Cerebellar cortex (tissue), 1 donor: ENCODE measurements around the gene FABP3.
"Not testable (repeated sequence)": the region's sequence is repeated elsewhere in the genome, so short reads cannot be mapped to it uniquely, and the experiment has no call there.

Source experiments
- DNase-seq: peaks from one replicate; pipeline ENCODE4 v3.0.0-alpha.2; 2015; ENCODE audit warnings: low spot score

Gene FABP3

DNA sequence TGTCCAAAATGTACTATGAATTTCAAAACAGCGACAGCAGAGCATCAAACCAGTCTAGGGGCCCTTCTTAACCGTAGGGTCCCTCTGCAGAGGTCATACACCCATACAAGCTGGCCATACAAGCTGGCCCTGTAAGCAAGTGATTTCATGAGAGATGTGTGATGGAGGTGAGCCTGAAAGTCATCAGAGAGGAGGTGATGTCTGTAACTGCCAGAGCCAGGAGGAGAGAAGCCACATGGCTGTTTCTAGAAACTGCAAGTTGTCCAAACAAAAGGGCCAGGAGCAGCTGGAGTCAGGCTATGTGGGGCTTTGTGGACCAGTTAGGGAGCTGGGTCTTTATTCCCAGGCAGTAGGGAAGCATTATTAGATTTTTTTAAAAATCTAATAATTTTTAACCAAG, 25.4 kb upstream of the FABP3 start:
- no peak for DNase-seq

DNA sequence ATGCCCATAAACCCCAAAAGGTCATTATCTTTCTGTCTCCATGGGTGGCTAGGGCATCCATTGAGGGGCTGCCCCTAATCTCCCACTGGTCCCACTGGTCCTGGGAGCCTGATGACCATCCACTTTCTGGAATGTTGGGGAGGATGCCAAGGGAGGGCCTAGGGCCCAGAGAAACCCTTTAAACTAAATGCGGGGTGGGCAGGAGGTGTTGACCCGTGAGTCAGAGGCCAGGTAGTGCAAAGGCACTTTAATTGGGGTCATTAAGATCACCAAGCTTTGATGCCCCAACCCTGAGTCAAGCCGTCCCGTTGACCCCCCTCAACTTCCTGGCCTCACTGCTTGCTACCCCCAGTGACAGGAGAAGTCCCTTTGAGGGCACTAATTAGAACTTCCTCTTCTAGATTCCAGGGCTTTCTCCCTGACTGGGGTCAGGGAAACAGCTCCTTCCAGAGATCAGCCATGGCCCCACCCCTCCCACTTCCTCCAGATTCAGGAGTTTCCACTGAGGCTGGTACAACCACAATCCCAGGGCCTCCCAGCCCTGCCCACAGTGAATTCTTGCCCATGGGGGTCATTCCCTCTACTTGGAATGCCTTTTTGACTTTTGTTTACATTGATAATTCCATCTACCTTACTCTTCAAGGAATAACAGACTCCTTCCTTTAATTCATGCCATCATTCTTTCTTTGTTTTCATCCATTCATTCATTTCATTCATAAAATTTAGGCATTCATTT, 24.7 kb upstream of the FABP3 start:
- no peak for DNase-seq

DNA sequence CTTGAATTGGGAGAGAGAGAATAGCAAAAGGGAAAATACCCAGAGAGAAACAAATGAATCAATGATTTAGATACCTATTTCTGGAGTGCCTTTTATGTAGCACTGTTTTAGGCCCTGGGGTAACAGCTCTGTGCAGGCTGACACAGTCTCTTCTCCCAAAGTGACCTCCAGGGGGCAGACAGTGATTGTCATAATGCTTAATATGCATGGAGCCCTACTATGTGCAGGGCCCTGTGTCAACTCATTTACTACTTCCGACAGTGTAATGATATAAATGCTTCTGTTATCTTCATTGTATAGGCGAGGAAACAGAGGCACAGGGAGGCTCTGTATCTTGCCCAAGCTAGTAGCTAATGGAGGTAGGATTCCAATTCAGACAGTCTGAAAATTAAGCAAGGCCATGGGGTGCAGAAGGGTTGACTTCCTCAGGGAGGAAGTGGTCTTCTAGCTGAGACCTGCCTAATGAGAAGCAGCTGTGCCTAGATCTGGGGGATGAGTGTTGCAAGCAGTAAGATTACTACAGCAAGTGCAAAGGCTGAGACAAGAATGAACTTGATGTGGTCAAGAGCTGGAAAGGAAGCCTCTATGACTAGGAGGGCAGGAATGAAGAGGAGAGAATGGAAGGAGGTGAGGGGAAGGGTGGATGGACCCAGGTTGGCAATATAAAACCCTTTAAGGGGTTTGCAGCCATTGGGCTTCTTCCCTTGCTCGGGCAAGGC, 23.9 kb upstream of the FABP3 start:
- DNase-seq, result no peak

DNA sequence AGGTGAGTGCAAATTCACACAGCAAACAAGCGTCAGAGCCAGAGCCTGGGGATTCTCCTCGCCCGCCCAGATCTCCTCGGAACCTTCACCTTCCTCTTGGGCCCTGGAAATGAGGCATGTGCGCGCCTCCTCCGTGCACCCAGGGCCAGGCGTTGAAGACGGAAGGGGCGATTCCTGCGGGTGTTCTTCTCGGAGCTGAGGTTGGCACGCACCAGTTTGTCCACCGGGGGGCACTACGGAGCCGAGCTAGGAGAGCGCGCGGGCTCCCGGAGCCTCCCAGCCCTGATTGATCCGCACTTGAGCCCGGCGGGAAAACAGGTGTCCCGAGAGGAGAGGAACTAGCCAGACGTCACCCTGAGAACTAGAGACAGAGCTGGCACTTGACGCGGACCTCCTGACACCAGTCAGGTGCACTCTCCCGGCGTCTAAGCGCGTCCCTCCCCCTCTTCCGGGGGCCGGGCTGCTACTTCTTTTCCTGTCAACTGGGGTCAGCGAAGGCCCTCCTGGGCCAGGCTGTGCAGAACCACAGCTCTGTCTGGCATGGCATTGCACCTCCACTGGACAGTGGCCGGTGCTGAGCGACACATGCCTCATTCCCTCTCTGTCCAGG, 21.8 kb upstream of the FABP3 start:
- peak; percentile 80 for DNase-seq

DNA sequence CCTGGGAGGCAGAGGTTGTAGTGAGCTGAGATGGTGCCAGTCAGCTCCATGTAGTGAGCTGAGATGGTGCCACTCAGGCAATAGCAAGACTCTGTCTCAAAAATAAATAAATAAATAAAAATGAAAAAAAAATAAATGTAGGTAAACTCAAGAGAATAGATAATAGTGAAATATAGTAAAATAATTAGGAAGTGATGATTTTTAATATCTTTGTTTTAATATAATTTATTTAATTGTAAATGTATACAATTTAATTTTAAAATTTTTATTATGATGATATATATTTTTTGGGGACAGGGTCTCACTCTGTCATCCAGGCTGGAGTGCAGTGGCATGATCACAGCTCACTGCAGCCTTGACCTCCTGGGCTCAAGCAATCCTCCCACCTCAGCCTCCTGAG, 20.6 kb upstream of the FABP3 start:
- DNase-seq, result no peak

DNA sequence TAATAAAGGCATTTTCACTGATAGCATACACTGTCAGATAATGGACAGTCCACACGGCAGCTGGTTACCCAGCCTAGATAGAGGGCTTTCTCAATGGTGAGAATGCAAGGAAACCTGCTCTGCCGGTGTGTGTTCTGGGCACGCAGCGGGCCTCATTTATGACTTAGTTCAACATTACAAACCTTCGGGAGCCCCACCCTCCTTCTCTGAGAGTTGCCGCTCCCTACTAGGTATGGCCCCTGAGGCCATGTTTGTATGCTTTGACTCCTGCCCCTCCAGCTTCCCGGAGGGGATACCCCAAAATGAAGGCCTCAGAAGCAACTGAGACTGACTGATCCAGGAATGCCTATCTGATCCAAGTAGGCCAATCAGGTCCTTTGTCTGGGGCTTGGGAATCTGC, 17.2 kb upstream of the FABP3 start:
- DNase-seq, result no peak

DNA sequence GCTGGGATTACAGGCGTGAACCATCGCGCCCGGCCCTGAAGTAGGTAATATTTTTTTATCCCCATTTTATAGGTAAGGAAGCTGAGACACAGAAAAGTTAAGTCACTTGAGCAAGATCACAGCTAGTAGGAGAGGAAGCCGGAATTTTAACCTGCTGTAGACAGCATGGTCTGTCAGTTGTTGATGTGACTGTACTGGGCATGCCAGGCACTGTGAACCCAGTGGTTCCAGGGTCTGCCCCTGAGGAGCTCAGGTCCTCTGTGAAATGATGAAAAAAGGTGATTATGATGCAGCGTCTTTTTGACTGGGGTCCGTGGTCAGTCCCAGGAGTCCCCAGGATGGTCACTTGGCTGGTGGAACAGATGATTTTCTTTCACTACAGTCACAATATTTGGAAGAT, 16.7 kb upstream of the FABP3 start:
- no peak for DNase-seq

DNA sequence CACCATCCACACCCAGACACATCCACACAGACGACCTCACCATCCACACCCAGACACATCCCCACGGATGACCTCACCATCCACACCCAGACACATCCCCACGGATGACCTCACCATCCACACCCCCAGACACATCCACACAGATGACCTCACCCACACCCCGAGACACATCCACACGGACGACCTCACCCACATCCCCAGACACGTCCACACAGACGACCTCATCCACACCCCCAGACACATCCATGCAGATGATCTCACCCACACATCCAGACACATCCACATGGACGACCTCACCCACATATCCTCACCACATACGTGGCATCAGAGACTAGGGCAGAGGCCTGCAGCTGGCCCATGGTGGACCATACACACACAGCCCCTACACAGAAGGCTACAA, 14.7 kb upstream of the FABP3 start:
- DNase-seq, result no peak

DNA sequence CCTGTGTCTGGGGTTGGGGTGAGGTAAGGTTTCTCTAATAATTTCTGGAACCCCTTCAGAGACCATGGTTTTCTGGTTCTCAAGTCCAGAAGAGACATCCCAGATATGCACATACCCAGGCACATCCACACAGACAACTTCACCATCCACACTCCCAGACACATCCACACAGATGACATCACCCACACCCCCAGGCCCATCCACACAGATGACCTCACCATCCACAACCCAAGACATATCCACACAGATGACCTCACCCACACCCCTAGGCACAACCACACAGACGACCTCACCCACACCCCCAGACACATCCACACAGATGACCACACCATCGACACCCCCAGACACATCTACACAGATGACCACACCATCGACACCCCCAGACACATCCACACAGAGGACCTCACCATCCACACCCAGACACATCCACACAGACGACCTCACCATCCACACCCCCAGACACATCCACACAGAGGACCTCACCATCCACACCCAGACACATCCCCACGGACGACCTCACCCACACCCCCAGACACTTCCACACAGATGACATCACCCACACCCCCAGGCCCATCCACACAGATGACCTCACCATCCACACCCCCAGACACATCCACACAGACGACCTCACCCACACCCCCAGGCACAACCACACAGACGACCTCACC, 13.8 kb upstream of the FABP3 start:
- not testable (repeated sequence) for DNase-seq

DNA sequence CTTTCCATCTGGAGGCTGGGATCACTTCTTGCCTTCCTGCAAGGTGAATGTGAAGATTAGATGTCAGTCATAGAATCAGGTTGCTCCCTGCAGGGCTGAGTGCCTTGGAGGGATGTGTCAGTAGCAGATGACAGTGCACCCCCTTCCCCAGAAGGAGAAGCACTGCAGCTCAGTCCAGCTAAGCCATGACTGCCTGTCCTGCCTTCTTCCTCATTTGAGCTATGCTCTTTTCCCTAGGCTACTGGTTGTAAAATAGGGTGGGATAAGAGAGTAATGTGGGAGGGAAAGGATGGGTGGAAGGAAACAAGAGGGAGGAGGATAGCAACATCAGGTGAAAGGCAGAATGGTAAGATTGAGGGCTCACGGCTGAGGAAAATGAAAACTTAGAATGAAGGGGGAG, 11.1 kb upstream of the FABP3 start:
- no peak for DNase-seq

DNA sequence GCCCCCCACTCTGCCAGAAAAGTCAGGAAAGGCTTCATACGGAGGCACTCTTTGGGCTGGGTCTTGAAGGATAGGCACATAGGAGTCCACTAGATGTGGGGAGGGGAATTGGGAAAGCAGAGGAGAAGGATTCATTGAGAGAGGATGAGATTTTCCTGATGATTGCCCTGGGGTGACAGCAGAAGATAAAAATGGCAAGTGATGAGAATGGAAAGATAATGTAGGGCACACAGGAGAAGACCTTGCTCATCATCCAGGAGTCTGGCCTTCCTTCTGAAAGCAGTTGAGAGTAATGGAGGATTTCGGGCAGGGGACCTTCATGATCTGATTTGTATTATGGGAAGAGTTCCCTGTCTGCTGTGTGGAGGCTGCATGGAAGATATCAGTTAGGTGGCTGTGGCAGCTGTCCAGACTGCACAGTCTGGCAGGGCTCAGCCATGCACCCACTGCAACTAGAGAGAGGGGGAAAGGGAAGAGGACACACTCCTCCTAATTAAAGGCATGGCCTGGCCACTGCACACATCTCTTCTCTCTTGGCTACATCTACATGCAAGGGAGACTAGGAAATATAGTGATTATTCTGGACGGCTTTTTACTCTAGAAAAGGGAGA, 9.6 kb upstream of the FABP3 start:
- DNase-seq, result no peak

DNA sequence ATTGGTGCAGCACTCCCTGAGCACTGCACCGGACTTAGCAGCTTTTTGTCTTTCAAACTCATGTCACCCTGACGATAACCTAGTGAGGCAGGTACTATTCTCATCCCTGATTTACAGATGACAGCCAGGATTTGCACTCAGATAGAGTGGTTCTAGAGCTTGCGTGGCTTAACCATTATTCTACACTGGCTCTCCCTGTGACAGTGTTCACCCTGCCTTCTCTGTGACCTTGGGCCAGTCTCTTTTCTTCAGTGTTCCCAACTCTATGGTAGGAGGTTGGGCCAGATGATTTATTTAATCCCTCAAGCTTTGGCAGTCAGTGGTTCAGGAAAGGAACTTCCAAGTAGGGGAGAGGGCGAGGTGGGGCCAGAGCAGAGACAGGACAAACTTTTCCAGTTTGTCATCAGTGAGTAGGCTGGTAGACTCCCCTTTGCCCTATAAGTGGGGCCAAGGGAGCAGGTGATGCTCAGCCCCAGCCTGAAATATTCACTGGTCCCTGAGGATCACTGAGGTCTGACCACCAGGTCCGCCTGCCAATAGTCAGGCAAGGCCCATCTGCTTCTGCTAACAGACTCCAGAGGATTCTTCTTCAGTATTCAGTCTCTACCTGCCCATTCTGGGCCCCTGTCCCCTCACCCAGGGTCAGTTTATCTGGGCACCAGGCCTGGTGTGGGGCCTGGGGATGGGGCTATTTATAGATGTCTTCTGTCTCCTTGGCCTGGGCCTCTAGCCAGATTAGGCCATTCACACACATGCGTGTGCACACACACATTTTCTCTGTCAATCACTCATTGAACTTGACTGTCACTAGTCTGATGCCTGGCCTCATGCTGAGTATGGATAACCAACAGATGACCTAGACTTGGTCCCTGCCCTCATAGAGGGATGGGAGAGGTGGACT, 8.8 kb upstream of the FABP3 start:
- no peak for DNase-seq

DNA sequence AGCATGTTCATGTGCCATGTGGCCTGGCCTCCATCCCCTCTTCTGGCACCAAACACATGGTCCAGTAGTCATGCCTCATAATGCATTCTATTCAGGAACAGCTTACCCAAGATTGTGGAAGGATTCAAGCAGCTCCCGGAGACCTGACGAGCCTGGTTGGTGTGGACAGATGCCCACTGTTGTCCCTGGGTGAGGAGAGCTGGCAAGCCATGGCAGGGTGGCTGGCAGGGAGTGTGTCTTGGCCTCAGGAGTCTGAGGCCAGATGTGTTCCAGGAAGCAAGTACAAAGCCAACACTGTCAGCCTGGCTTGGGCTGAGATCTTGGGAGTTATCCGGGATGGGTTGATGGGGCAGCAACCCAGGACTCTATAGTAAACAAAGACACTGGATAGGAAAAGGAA, 7.3 kb upstream of the FABP3 start:
- DNase-seq, result no peak

DNA sequence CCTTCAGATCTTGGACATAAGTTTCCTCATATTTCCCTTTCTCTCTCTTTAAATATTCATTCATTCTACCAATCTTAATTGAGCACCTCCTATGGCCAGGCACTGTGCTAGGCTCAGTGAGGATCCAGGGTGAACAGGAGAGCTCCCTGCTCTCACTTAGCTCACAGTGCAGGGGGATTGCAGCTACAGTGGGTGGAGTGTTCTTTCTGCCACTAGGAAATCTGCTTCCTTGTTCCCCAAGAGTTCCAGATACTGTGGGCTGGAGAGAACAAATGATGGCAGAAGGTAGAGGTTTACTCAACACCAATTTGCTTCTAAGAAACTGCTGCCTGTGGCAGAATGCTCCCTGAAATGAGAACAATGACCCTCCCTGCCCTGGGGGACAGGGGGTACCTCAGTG, 5.1 kb upstream of the FABP3 start:
- DNase-seq, result no peak

DNA sequence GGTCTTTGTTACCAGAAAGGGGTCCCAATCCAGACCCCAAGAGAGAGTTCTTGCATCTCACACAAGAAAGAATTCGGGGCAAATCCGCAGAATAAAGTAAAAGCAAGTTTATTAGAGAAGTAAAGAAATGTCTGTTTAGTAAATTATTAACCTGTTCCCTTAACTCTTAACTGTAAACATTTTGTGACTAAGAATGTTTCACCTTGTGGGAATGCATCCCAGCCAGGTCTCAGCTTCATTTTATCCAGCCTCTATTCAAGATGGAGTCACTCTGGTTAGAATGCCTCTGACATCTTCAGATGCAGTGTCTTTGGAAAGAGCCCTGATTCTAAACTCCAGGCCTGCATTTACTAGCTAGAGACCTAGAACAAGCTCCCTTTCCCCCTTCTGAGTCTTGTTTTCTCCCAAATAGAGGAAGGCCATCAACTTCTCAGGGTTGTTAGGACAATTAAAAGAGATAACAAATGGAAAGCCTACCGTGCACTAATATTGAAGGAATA, 4.5 kb upstream of the FABP3 start:
- DNase-seq, result no peak

DNA sequence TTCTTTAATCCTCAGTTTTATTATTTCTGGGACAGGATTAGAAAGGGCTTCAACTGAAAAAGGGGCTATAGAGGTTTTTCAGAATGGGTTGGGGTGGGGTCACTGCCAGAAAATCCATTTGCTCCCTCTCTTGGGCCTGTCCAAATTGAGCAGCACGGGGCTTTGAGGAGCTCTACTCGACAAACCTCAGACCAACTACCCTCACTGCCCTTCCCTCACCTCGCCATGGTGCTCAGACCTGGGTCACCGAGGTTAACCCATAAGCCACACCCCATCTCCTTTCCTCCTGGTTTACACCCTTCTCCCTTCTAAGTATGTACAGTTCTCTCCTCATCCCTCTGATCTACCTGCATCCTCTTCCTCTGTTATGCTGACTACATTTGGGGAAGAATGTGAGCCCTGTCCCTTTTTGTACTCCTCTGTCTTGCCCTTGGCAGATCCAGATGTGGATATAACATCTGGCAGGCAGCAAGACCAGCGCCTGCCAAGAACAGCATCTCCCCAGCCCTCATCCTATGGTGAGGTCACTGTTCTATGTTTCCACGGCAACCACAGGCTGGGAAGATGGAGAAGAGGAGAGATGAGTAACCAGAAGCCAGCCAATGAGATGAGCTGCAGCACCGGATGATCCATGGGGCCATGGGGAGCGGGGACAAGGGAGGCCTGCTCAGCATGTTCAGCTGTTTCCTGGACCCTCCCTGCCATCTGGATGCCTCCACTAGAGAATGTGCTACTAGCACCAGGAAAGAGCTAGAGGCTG, 3.7 kb upstream of the FABP3 start:
- DNase-seq, result peak; percentile 80

DNA sequence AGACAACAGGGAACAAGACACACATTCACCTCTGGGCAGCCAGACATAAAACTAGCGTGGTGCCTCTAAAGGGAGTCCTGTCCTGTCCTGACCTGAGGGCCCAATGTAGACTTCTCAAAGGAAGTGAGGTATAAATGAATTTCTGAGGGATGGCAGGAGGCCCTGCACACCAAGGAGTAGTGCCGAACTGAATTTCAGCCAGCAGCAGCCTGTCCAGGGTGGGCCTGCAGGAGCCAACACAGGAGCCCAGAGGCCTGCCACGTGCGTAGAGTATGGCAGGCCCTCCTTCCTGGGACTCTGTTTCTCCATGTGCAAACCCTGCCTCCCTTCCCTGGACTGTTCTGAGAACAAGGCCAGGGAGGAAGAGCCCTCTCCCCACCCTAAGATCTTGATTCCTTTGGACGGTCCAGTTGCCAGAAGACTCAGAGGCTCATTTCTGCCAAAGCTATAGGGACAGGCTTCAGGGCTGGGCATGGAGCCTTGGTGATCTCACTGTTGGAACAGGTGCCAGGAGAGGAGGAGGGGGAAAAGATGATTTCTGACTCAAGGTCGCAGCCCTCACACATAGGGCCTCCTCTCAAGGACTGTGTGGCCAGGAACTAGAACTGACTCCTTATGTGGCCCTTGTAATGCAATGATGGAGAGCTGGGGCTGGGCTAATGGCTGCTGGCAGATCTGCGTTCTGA, 1.8 kb upstream of the FABP3 start:
- DNase-seq, result peak; percentile 64

DNA sequence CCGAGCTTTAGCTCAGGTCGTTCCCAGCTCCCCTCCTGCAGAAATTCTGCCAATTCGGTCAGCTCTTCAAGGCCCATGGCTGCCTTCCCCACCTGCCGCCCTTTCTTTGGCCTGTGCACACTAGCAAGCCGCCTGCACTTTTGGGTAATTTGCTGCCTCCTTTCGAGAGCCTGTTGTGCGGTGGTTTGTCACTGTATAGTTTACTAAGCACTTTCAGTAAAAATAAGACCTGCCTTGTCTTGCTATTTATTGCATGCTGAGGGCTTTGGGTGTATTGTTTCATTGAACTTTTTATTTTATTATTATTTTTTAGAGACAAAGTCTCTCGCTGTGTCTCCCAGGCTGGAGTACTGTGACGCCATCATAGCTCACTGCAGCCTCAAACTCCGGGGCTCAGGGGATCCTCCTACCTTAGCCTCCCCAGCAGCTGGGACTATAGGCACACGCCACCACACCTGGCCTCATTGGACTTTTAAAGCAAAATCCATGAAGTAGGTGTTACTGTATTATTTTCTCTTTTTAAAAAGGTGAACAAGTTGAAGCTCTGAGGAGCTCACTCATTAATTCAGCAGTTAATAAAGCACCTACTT, 1.1 kb upstream of the FABP3 start:
- no peak for DNase-seq

DNA sequence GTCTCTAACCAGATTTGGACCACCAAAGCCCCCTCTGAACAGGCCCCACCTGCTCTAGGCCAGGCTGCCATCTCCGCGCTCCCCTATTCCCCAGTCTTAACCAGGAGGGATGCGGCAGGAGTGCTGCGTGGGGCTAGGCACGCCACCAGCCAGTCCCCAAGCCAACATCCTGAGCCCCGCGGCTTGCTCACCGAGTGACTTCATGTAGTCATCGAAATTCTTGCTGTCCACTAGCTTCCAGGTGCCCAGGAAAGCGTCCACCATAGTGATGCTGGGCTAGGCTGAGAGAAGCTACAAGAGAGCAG, 173 bp downstream of the FABP3 start:
- peak; percentile 61 for DNase-seq

DNA sequence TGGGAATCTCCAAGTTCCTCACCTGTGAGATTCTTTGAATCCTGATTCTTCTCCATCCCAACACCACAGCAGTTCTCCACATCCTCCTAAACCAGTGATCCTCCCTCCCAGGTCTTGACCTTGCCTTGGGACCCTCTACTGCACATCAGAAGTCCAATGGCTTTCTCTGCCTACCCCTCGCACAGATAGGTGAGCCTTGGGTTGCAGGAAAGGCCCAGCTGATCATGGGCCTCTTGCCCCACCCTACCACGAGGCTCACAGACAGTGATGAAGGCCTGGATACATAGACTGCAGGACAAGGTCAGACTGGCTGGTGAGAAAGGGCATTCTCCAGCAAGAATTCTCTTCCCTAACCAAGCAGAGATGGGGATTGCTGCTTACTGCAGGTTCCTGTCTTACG, 825 bp downstream of the FABP3 start:
- DNase-seq, result no peak
